CD4-positive, alpha-beta T cell (primary cell): ENCODE measurements around the gene ARGLU1. TPM values are rescaled to one million over a fixed set of nuclear protein-coding genes. Genes with fewer than 3 reads are reported as not detected.

Source experiments
- ATAC-seq: fragments of 200-7000 bp; cut with Tn5 transposase; one replicate; pipeline ENCODE4 v1.10.0; 2022; ENCODE audit warnings: mild to moderate bottlenecking; ENCODE audit not compliant: poor library complexity
- CTCF ChIA-PET: fragments of 350-600 bp; sonication (Branson Sonifier 250); formaldehyde crosslinking; loops from one replicate; lab custom pipeline; 2021; ENCODE audit warnings: antibody characterized with exemption, inconsistent platforms; lab: Charles Lee
- POLR2A ChIA-PET: fragments of 350-600 bp; sonication (Branson Sonifier 250); formaldehyde crosslinking; loops from one replicate; lab custom pipeline; 2021; ENCODE audit warnings: antibody characterized with exemption, inconsistent platforms; lab: Charles Lee
- DNase-seq, 14 experiments: peaks; one replicate each; pipeline ENCODE4 v3.0.0-alpha.2; 2013 to 2020; ENCODE audit warnings: mixed read lengths in 2 of 14
- H3K27ac ChIP-seq, 2 donors: one replicate each; pipeline versions ENCODE4 v1.5.1 to v1.7.0; 2013; ENCODE audit warnings: low read length in 2 of 2, low read depth in 1 of 2, mild to moderate bottlenecking in 1 of 2
- H3K27me3 ChIP-seq, 2 experiments: 1 replicate in 1 of 2; 2 replicates in 1 of 2; pipeline versions ENCODE4 v1.6.1 to v1.7.0; 2013; ENCODE audit warnings: low read length in 2 of 2, control low read depth in 1 of 2, mild to moderate bottlenecking in 1 of 2, moderate library complexity in 1 of 2; ENCODE audit not compliant: insufficient read depth in 2 of 2, control insufficient read depth in 1 of 2
- H3K36me3 ChIP-seq: one replicate; pipeline ENCODE4 v1.6.1; 2013; ENCODE audit warnings: low read length, control low read depth; ENCODE audit not compliant: insufficient read depth
- H3K4me1 ChIP-seq: one replicate; pipeline ENCODE4 v1.6.1; 2013; ENCODE audit warnings: low read length, control low read depth; ENCODE audit not compliant: insufficient read depth
- H3K4me3 ChIP-seq: one replicate; pipeline ENCODE4 v1.5.1; 2013; ENCODE audit warnings: mild to moderate bottlenecking, low read length, moderate library complexity
- H3K9me3 ChIP-seq, 2 experiments: 1 replicate in 1 of 2; 2 replicates in 1 of 2; pipeline versions ENCODE4 v1.6.1 to v1.7.0; 2013; ENCODE audit warnings: low read length in 2 of 2, mild to moderate bottlenecking in 2 of 2, control low read depth in 1 of 2, moderate library complexity in 1 of 2; ENCODE audit not compliant: control insufficient read depth in 1 of 2, insufficient read depth in 1 of 2
- H3K27ac Mint-ChIP-seq: one replicate; pipeline ENCODE4 v1.8.0; 2020; ENCODE audit warnings: mixed read lengths
- H3K27me3 Mint-ChIP-seq: one replicate; pipeline ENCODE4 v1.8.0; 2021; ENCODE audit warnings: mixed read lengths
- H3K36me3 Mint-ChIP-seq: one replicate; pipeline ENCODE4 v1.8.0; 2021; ENCODE audit warnings: low read depth, mixed read lengths
- H3K4me1 Mint-ChIP-seq: one replicate; pipeline ENCODE4 v1.8.0; 2021; ENCODE audit warnings: low read depth, mixed read lengths
- H3K4me3 Mint-ChIP-seq: one replicate; pipeline ENCODE4 v1.8.0; 2020; ENCODE audit warnings: mild to moderate bottlenecking, mixed read lengths
- H3K9me3 Mint-ChIP-seq: one replicate; pipeline ENCODE4 v1.8.0; 2020; ENCODE audit warnings: mixed read lengths
- intact Hi-C, 2 experiments: fragments of 100-400 bp; cut with DNase I in 1 of 2; cut with micrococcal nuclease in 1 of 2; formaldehyde crosslinking; loops; one replicate each; pipeline versions ENCODE4 v1.15.1 to v1.9.0; 2023 to 2025; cut with DNase I, micrococcal nuclease
- total RNA-seq, 174 experiments: library from RNA in 2 of 174; stranded (reverse) in 2 of 174; gene quantifications; one replicate each; pipeline ENCODE4 v1.2.3 and lab custom pipeline; 2021 to 2026
- TF ChIP-seq, protein P1 (sequence below): fragments of 200-600 bp; IDR thresholded peaks from one replicate; pipeline ENCODE4 v1.8.0; 2022; ENCODE audit warnings: antibody characterized with exemption, mild to moderate bottlenecking

The ARGLU1 gene
- total RNA-seq, 2 experiments from 2014 or later = 146 to 152 TPM

DNA sequence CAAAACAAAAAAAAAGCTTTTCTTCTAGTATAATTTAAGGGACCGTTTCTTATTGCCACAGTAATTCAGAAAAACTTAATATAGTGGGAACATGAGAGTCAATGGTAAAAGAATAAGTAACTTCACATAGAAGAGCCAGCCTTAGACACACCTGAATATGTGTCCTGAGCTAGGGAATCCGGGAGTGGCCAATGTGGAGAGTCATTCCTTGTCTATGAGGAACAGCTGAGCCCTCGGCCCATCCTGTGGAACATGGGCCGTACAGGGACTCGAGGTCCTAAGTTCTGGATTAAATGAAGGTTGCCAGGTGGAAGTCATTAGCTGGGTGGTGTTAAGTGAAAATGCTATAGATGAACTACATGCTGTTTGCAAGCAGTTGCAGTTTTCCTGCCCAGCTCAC is 64.7 kb downstream of the ARGLU1 start:
- Histone ChIP-seq H3K9me3 (no peaks in the 10 kb centered on the region), H3K4me1 (no peaks in the 10 kb centered on the region), H3K27me3 (peaks cover 0 to 4% of the 10 kb centered on the region in 2 experiments), H3K36me3 (no peaks in the 10 kb centered on the region), H3K27ac (no peak overlapping the region), H3K4me3 (no peak overlapping the region)
- ChIA-PET CTCF (no interaction called here), POLR2A (no interaction called here)
- H3K27me3 Mint-ChIP-seq = peaks cover 45% of the 10 kb centered on the region
- H3K36me3 Mint-ChIP-seq = no peaks in the 10 kb centered on the region
- no peak overlapping the region for H3K4me3 Mint-ChIP-seq
- ATAC-seq (no peak), DNase-seq (no peak)
- no peak overlapping the region for H3K27ac Mint-ChIP-seq
- TF ChIP-seq, protein P1, sequence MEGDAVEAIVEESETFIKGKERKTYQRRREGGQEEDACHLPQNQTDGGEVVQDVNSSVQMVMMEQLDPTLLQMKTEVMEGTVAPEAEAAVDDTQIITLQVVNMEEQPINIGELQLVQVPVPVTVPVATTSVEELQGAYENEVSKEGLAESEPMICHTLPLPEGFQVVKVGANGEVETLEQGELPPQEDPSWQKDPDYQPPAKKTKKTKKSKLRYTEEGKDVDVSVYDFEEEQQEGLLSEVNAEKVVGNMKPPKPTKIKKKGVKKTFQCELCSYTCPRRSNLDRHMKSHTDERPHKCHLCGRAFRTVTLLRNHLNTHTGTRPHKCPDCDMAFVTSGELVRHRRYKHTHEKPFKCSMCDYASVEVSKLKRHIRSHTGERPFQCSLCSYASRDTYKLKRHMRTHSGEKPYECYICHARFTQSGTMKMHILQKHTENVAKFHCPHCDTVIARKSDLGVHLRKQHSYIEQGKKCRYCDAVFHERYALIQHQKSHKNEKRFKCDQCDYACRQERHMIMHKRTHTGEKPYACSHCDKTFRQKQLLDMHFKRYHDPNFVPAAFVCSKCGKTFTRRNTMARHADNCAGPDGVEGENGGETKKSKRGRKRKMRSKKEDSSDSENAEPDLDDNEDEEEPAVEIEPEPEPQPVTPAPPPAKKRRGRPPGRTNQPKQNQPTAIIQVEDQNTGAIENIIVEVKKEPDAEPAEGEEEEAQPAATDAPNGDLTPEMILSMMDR = no peak
- H3K9me3 Mint-ChIP-seq = no peaks in the 10 kb centered on the region
- intact Hi-C loops = no loop called here
- H3K4me1 Mint-ChIP-seq = no peaks in the 10 kb centered on the region

DNA sequence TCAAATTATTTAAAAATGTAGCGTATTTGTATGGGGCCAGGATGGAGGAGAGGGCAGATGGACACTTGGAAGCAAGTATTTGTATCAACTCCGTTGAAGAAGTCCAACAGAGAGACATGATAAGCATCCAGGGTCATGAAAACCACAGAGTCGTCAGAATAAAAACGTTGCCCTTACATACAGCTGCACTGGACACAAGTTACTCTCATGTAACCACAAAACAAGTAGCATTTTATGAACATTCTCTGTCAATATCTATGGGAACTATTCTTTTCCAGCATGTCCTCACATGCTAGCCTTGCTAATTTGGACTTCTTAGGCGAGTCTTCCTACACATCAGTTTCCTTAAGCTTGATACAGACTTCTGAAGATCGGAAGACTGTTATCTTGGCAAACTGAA is 67.5 kb downstream of the ARGLU1 start:
- H3K9me3 Mint-ChIP-seq = no peaks in the 10 kb centered on the region
- peaks cover 53% of the 10 kb centered on the region for H3K27me3 Mint-ChIP-seq
- Histone ChIP-seq H3K27me3 (peaks cover 2 to 23% of the 10 kb centered on the region in 2 experiments), H3K4me3 (no peak overlapping the region), H3K27ac (no peak overlapping the region), H3K36me3 (no peaks in the 10 kb centered on the region), H3K4me1 (no peaks in the 10 kb centered on the region), H3K9me3 (no peaks in the 10 kb centered on the region)
- H3K4me1 Mint-ChIP-seq = no peaks in the 10 kb centered on the region
- H3K4me3 Mint-ChIP-seq = no peak overlapping the region
- ATAC-seq (no peak), DNase-seq (no peak)
- TF ChIP-seq, protein P1 = no peak
- ChIA-PET POLR2A (no interaction called here), CTCF (no interaction called here)
- no peaks in the 10 kb centered on the region for H3K36me3 Mint-ChIP-seq
- intact Hi-C loops = no loop called here
- no peak overlapping the region for H3K27ac Mint-ChIP-seq

DNA sequence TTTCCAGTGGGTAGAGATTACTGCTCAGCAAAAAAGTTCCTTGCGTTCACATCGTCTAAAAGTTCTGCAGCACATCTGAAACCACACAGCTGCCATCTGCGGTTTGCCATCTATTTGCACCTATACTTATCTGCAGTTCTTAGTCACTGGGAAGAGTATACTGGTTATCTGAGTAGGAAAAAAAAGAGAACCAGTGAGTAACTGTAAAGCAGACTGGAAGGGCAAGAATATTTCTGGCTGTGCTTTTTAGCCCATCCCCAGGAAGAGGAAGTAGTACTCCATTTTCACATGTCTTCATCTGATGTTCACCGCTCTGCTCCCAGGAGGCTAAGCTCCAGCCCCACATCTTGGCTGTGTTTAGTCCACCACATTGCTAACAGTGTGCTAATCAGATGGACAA is 68.0 kb downstream of the ARGLU1 start:
- Histone ChIP-seq H3K27me3 (peaks cover 4 to 26% of the 10 kb centered on the region in 2 experiments), H3K36me3 (no peaks in the 10 kb centered on the region), H3K27ac (no peak overlapping the region), H3K4me3 (no peak overlapping the region), H3K9me3 (no peaks in the 10 kb centered on the region), H3K4me1 (no peaks in the 10 kb centered on the region)
- Mint-ChIP-seq H3K36me3 (no peaks in the 10 kb centered on the region), H3K4me1 (no peaks in the 10 kb centered on the region), H3K9me3 (no peaks in the 10 kb centered on the region), H3K4me3 (no peak overlapping the region), H3K27ac (no peak overlapping the region), H3K27me3 (peaks cover 54% of the 10 kb centered on the region)
- POLR2A ChIA-PET = no interaction called here
- intact Hi-C loops = no loop called here
- TF ChIP-seq, protein P1 = no peak
- ATAC-seq (no peak), DNase-seq (no peak)
- CTCF ChIA-PET = no interaction called here
